D721Med (cell line): ENCODE data around the gene KCNT1.

ENCODE experiments used
- DNase-seq: peaks from one replicate; pipeline ENCODE4 v3.0.0; 2011; ENCODE audit warnings: low spot score; ENCODE audit not compliant: insufficient read length
- FAIRE-seq: peaks from 2 replicates; lab custom pipeline; 2011; peaks lifted over from hg19 to GRCh38; lab: Jason Lieb, UNC
- TF ChIP-seq, protein P1 (sequence below): IDR thresholded peaks from 2 replicates; pipeline ENCODE4 v1.5.1; 2012; ENCODE audit warnings: mild to moderate bottlenecking, control low read depth; ENCODE audit not compliant: insufficient read depth; ENCODE audit errors: missing control alignments

KCNT1 gene

DNA sequence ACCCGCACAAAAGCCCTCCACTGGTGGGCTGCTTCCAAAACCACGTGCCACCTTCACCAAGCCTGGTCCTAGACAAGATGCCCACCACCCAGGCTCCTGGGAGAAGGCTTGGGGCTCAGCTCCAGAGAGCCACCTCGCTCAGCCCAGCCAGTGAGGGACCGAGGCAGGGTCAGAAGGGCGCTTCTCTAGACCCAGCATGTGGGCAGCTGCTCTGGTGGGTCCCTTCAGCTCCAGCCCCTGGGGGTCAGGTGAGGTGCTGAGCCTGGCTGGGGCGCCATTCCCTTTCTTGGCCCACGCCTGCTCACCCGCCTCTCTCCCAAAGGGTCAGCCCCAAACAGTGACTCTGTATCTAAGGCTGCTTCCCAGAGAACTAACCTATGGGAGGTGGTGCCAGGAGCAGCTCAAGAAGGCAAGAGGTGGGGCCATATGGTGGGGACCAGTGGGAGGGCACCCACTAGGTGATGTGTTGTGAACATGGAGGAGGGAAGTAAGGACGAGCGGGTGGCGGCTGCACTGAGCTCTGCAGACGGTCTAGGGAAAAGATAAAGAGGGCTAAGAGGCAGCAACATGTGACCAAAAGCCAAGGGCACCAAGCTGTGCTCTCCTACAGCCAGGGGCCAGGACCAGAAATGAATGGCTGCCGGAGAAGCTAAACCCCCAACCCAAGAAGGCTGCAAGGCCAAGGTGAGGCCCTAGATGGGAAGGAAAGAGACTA is 126.0 kb downstream of the KCNT1 start:
- TF ChIP-seq, protein P1, sequence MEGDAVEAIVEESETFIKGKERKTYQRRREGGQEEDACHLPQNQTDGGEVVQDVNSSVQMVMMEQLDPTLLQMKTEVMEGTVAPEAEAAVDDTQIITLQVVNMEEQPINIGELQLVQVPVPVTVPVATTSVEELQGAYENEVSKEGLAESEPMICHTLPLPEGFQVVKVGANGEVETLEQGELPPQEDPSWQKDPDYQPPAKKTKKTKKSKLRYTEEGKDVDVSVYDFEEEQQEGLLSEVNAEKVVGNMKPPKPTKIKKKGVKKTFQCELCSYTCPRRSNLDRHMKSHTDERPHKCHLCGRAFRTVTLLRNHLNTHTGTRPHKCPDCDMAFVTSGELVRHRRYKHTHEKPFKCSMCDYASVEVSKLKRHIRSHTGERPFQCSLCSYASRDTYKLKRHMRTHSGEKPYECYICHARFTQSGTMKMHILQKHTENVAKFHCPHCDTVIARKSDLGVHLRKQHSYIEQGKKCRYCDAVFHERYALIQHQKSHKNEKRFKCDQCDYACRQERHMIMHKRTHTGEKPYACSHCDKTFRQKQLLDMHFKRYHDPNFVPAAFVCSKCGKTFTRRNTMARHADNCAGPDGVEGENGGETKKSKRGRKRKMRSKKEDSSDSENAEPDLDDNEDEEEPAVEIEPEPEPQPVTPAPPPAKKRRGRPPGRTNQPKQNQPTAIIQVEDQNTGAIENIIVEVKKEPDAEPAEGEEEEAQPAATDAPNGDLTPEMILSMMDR, result no peak
- FAIRE-seq, result no peak
- no peak for DNase-seq

- DNase-seq, result no peak
- TF ChIP-seq, protein P1, result no peak
- FAIRE-seq, result no peak
Observed at GRCh38 chr9:135828656-135829055, 126.7 kb downstream of the KCNT1 start.

- no peak for FAIRE-seq
- DNase-seq, result no peak
- TF ChIP-seq, protein P1, result no peak
Observed at GRCh38 chr9:135830496-135830895, 128.5 kb downstream of the KCNT1 start.

DNA sequence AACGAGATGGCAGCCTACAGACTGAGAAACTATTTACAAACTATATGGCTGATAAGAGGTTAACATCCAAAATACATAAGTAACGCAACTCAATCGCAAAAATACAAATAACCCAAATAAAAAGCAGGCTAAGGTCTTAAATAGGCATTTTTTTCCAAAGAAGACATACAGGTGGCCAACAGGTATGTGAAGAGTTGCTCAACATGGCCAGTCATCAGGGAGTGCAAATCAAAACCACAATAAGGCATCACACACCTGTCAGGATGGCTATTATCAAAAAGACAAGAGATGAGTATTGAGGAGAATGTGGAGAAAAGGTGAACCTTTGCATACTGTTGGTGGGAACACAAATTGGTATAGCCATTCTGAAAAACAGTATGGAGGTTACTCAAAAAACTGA is 131.9 kb downstream of the KCNT1 start:
- DNase-seq (no peak), FAIRE-seq (no peak)
- TF ChIP-seq, protein P1, result no peak

GRCh38 chr9:135835131-135835530 is 133.1 kb downstream of the KCNT1 start:
- no peak for DNase-seq
- TF ChIP-seq, protein P1, result no peak
- no peak for FAIRE-seq

GRCh38 chr9:135839516-135839915 is 137.5 kb downstream of the KCNT1 start:
- DNase-seq (no peak), FAIRE-seq (no peak)
- TF ChIP-seq, protein P1, result no peak

DNA sequence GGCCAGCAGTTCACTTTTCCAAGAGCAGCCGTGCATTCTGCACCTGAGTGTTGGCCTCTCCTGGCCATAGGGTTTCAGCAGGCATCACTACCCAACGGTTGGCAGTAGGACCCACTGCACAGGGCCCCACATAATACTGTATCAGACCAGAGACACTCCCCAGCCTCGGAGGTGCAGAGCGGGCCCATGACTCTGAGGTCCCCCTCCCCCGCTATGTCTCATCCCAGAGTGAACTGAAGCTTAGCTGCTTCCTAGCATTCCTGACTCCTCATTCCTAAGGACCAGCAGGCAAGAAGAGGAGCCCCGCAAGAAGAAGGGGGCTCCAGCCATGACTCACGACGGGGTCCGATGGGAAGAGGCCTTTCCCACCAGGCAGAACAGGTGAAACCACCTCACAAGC is 138.1 kb downstream of the KCNT1 start:
- no peak for FAIRE-seq
- DNase-seq, result no peak
- TF ChIP-seq, protein P1, result no peak
